ENCODE measurements around the gene AUTS2.

- TF ChIP-seq POLR2AphosphoS5 (IDR thresholded peaks at IDR 0.05; ENCODE audit: low read depth, low read length) (no peak), EP300 (IDR thresholded peaks at IDR 0.05; ENCODE audit: borderline replicate concordance in 1 of 2, low read depth in 2 of 2, low read length in 2 of 2) (no peak), EZH2 (IDR thresholded peaks at IDR 0.05; ENCODE audit: low read depth, low read length, severe bottlenecking) (no peak), GABPA (IDR thresholded peaks at IDR 0.05; ENCODE audit: borderline replicate concordance, insufficient read depth, low read length) (no peak), RFX5 (IDR thresholded peaks at IDR 0.05; ENCODE audit: borderline replicate concordance, low read depth, low read length) (no peak), ZNF274 (IDR thresholded peaks at IDR 0.05; ENCODE audit: borderline replicate concordance, extremely low read depth, low read length) (no peak), SUZ12 (IDR thresholded peaks at IDR 0.05; ENCODE audit: low read length) (no peak), CREB1 (IDR thresholded peaks at IDR 0.05) (no peak), ATF3 (IDR thresholded peaks at IDR 0.05; ENCODE audit: insufficient read depth, low read depth, low read length) (no peak), JUND (IDR thresholded peaks at IDR 0.05; ENCODE audit: low read length) (no peak), MAFK (IDR thresholded peaks at IDR 0.05; ENCODE audit: low read depth, low read length) (no peak)
- TF ChIP-seq, protein P1, sequence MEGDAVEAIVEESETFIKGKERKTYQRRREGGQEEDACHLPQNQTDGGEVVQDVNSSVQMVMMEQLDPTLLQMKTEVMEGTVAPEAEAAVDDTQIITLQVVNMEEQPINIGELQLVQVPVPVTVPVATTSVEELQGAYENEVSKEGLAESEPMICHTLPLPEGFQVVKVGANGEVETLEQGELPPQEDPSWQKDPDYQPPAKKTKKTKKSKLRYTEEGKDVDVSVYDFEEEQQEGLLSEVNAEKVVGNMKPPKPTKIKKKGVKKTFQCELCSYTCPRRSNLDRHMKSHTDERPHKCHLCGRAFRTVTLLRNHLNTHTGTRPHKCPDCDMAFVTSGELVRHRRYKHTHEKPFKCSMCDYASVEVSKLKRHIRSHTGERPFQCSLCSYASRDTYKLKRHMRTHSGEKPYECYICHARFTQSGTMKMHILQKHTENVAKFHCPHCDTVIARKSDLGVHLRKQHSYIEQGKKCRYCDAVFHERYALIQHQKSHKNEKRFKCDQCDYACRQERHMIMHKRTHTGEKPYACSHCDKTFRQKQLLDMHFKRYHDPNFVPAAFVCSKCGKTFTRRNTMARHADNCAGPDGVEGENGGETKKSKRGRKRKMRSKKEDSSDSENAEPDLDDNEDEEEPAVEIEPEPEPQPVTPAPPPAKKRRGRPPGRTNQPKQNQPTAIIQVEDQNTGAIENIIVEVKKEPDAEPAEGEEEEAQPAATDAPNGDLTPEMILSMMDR (IDR thresholded peaks at IDR 0.05; ENCODE audit: control extremely low read depth in 1 of 3, insufficient read depth in 1 of 3, low read depth in 1 of 3, low read length in 3 of 3), result no peak
Observed at GRCh38 chr7:69643265-69643664, 45.0 kb downstream of the AUTS2 start.
